Measurements from ENCODE around the gene ACTRT2.

DNA sequence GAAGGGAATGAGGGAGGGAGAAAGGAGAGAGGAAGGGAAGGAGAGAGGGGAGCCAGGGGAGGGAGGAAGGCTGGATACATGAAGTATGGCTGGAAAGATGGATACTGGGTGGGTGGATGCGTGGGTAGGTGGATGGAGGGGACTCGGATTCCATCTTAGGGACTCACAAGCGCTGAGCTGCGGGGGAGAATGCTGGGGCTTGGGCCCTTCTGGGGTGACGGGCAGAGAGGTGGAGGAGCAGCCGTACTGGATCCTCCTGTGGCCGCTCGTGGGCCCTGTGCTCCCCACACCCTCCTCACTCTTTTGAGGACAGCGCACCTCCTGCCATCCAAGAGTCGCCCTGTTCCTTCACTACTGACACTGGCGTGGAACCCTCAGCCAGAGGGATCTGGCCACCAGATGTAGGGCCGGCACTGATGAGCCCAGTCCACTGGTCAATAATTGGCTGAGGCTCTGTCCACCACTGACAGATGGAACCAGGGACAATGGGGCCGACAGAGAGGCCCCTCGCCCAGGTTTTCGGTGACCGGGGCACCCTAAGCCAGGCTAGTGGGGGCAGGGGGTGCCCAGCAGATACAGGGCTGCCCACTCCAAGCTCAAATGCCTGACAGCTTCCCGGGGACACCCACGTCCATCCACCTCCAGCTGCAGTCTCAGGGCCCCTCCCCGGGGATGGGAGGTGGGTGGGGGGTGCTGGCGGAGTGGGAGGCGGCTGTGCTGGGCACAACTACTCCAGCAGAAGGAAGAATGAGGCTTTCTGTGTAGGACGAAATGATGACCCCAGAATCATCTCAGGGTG lies 4.4 kb upstream of the ACTRT2 start:
- TF ChIP-seq, protein P1, sequence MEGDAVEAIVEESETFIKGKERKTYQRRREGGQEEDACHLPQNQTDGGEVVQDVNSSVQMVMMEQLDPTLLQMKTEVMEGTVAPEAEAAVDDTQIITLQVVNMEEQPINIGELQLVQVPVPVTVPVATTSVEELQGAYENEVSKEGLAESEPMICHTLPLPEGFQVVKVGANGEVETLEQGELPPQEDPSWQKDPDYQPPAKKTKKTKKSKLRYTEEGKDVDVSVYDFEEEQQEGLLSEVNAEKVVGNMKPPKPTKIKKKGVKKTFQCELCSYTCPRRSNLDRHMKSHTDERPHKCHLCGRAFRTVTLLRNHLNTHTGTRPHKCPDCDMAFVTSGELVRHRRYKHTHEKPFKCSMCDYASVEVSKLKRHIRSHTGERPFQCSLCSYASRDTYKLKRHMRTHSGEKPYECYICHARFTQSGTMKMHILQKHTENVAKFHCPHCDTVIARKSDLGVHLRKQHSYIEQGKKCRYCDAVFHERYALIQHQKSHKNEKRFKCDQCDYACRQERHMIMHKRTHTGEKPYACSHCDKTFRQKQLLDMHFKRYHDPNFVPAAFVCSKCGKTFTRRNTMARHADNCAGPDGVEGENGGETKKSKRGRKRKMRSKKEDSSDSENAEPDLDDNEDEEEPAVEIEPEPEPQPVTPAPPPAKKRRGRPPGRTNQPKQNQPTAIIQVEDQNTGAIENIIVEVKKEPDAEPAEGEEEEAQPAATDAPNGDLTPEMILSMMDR (optimal IDR thresholded peaks at IDR 0.05 in 1 of 3, IDR thresholded peaks at IDR 0.05 in 1 of 3, conservative IDR thresholded peaks at IDR 0.05 in 1 of 3; ENCODE audit: extremely low read depth in 1 of 3, insufficient read depth in 2 of 3, low read length in 3 of 3), result no peak
- no peak for TF ChIP-seq EZH2 (IDR thresholded peaks at IDR 0.05; ENCODE audit: low read length)
